ENCODE data around the gene ATP11C.

Gene ATP11C

DNA sequence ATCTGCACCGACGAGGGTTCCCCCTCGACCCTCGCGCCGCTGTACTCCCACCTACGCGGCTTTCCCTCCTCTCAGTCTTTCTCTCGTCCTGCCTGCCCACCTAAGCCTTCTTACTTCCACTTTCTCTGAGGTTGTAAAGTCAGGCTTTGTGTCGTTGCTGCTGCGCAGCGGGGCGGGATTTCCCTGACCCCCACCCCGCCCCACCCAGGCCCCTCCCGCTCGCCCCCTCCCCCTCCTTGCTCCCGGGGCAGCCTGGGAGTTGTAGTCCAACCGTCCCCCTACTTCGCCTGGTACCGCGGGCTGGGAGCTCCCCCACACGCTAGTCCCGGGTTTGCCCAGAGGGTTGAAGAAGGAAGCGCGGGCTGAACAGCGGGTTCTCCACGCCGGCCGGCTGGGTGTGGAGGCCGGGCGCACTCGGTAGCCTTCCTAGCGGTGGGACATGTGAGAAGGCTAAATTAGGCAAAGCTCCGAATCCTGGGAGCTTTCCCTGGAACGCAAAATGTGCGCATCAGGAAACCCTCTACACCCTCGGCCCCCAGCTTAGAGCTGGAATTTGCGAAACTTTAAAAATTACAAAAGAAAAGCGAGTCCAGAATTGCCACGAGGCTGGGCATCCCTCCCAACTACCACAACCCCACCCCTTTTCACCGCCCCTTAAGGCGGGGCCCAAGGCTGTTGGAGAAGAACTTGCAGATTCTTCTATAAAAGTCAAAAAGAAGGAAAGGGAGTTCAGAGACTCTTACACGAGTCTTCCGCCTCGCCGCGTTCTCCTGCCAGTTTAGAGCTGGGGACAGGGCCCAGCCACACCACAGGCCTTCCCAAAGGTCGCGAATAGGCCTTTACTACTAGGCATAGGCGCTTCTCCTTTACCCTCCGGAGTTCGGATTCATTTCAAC, at the start of gene ATP11C:
Gene ATP11C, minus strand, starts transcription at position 153 of the 896 bp plus-strand sequence. CDS start 1,011 bp downstream, outside the sequence.
- DNase-seq (ENCODE audit: low spot score), result peak; percentile 84
- TF ChIP-seq, protein P1, sequence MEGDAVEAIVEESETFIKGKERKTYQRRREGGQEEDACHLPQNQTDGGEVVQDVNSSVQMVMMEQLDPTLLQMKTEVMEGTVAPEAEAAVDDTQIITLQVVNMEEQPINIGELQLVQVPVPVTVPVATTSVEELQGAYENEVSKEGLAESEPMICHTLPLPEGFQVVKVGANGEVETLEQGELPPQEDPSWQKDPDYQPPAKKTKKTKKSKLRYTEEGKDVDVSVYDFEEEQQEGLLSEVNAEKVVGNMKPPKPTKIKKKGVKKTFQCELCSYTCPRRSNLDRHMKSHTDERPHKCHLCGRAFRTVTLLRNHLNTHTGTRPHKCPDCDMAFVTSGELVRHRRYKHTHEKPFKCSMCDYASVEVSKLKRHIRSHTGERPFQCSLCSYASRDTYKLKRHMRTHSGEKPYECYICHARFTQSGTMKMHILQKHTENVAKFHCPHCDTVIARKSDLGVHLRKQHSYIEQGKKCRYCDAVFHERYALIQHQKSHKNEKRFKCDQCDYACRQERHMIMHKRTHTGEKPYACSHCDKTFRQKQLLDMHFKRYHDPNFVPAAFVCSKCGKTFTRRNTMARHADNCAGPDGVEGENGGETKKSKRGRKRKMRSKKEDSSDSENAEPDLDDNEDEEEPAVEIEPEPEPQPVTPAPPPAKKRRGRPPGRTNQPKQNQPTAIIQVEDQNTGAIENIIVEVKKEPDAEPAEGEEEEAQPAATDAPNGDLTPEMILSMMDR (IDR thresholded peaks at IDR 0.05; ENCODE audit: extremely low read depth, missing control alignments), result no peak

DNA sequence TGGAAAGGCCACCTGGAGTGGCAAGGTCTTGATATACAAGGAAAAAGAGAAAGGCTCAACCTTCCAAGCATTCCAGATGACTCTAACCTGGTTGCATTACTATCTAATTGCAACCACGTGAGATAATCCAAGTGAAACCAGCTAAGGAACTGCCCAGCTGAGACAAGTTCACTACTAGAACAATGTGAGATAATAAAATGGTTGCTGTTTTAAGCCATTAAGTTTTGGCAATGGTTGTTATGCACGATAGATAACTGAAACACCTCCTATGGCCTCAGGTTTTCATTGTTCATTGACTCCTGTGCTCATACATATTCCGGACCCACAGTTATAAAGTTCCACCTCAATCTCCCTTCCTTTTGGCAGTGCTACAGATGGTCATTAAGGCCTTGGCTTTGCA, 41.6 kb upstream of the ATP11C start:
- no peak for DNase-seq (ENCODE audit: low spot score)
- TF ChIP-seq, protein P1 (IDR thresholded peaks at IDR 0.05; ENCODE audit: extremely low read depth, missing control alignments), result no peak

DNA sequence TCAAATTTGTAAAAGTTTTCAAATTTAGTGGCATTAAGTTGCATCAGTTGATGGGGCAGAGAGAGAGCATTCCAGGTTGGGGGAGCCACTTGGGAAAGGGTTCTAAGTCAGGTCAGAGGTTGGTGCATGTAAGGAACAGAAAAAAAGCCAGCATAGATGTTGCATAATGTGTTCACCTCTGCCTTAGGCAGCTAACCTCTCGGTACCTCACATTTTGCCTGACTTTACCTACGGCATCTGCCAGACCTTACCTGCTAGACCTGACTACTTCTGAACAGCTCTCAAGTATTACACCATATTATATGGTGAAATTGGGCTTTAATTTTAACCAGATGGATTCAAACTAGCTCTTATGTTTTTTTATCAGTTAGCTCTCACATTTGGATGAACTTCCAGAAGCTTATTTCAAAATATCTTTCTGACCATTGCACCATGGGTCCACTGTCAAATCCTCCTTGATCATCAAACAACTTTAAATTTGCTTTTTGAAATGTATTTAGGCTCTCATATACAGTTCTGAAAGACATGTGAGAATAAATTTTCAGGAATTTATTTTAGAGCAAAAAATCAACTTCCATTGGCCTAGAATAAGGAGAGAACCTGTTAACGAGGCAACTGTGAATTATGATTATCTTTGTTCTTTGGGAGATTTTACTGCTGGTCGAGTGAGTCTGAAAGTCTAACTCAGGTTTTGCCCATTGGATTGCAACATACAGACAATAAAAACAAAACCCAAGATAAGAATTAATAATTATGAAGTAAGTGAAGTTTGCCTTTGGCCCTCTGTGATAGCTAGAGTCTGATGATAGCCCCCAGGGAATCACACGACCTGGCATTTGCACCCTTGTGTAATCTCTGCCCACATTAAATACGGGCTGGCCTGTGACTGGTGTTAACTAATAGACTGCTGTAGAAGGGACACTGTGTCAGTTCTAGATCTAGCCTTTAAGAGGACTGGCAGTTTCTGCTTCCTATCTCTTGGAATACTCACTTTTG, 40.1 kb upstream of the ATP11C start:
- DNase-seq (ENCODE audit: low spot score), result no peak
- TF ChIP-seq, protein P1 (IDR thresholded peaks at IDR 0.05; ENCODE audit: extremely low read depth, missing control alignments), result no peak

DNA sequence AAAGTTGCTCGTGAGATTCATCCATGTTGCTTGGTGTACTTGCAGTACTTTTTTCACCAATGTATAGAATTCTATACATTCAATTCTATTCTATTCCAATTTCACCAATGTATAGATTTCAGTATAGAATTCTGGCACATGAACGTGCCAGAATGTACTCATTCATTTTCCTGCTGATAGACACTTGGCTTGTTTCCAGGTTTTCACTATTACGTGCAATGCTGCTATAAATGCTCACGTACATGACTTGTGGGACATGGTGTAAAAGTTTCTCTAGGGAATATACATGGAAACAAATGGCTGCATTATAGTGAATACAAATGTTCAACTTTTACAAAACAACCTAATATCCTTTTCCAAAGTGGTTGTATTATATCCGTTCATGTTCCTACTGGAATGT, 39.3 kb upstream of the ATP11C start:
- TF ChIP-seq, protein P1 (IDR thresholded peaks at IDR 0.05; ENCODE audit: extremely low read depth, missing control alignments), result no peak
- no peak for DNase-seq (ENCODE audit: low spot score)

DNA sequence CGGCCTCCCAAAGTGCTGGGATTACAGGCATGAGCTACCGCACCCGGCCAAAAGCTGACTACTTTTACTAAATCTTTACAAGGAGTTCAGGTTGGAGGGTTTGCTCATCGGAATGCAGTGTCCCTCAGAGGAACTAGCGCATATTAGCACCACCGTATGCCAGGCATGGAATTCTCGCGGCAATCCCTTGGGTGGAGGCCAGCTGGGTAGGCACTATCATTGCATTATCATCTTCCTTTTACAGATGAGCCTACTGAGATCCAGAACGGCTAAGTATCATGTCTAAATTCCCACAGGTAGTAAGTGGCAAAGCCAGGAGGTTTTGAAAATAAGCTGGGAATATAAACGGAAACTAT, 38.5 kb upstream of the ATP11C start:
- no peak for DNase-seq (ENCODE audit: low spot score)
- TF ChIP-seq, protein P1 (IDR thresholded peaks at IDR 0.05; ENCODE audit: extremely low read depth, missing control alignments), result no peak

DNA sequence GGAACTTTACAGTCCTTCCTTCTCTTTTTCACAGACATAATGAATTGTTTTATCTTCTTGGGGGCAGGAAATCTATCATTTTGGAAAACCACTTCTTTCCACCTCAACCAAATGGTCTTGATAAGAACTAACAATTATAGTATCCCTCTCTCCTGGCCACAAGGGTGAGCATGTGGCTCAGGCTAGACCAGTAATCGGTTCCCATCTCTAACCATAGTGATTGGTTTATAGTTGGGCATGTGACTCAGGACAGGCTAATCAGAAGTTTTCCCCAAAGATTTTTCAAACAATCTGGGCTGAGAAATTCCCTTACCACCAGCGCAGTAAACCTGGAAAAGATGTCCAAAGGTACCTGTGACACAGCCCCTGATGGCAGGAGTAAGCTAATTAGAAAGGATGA, 36.4 kb upstream of the ATP11C start:
- no peak for DNase-seq (ENCODE audit: low spot score)
- TF ChIP-seq, protein P1 (IDR thresholded peaks at IDR 0.05; ENCODE audit: extremely low read depth, missing control alignments), result no peak

Data from GM20000 (cell line).